Calu3 (cell line): ENCODE results near the gene SP2. TPM values are rescaled to one million over a fixed set of nuclear protein-coding genes. Genes with fewer than 3 reads are reported as not detected.

Experiments used
- BruUV-seq: library from RNA; stranded (reverse); fragments of 400-500 nt; replicated peaks from 2 replicates; lab custom pipeline; 2021; lab: Mats Ljungman, UMichigan
- CTCF ChIA-PET: fragments of 300-600 bp; sonication (Branson Sonifier 250); formaldehyde crosslinking; loops from one replicate; lab custom pipeline; 2022; ENCODE audit warnings: antibody characterized with exemption; lab: Charles Lee
- DNase-seq: peaks from one replicate; pipeline ENCODE4 v3.0.0; 2022
- H3K27ac Mint-ChIP-seq: one replicate; pipeline ENCODE4 v1.8.0; 2022; ENCODE audit warnings: mixed read lengths; ENCODE audit not compliant: unreplicated experiment
- H3K27me3 Mint-ChIP-seq: one replicate; pipeline ENCODE4 v1.8.0; 2022; ENCODE audit warnings: mixed read lengths; ENCODE audit not compliant: unreplicated experiment
- H3K36me3 Mint-ChIP-seq: one replicate; pipeline ENCODE4 v1.8.0; 2022; ENCODE audit warnings: mild to moderate bottlenecking, moderate library complexity, mixed read lengths; ENCODE audit not compliant: insufficient read depth, unreplicated experiment
- H3K4me1 Mint-ChIP-seq: one replicate; pipeline ENCODE4 v1.8.0; 2022; ENCODE audit warnings: mild to moderate bottlenecking, low read depth, mixed read lengths; ENCODE audit not compliant: unreplicated experiment
- H3K4me3 Mint-ChIP-seq: one replicate; pipeline ENCODE4 v1.8.0; 2022; ENCODE audit warnings: mild to moderate bottlenecking, low read depth, moderate library complexity, mixed read lengths; ENCODE audit not compliant: unreplicated experiment
- H3K9me3 Mint-ChIP-seq: one replicate; pipeline ENCODE4 v1.8.0; 2022; ENCODE audit warnings: low read depth, mixed read lengths; ENCODE audit not compliant: unreplicated experiment
- CTCF ChIP-seq: fragments of 200-600 bp; IDR thresholded peaks from one replicate; pipeline ENCODE4 v1.8.0; 2022; ENCODE audit warnings: antibody characterized with exemption; ENCODE audit not compliant: unreplicated experiment
- intact Hi-C: fragments of 100-400 bp; cut with micrococcal nuclease; formaldehyde crosslinking; loops from one replicate; pipeline ENCODE4 v1.10.0; 2022; ENCODE audit not compliant: unreplicated experiment
- total RNA-seq: library from RNA; stranded (reverse); gene quantifications from 2 replicates; pipeline ENCODE4 v1.2.3, GENCODE V29; 2022

SP2 gene
- total RNA-seq, 1 experiment from 2014 or later: 21.5 TPM

GRCh38 chr17:47945529-47946508 lies 49.8 kb downstream of the SP2 start:
- Mint-ChIP-seq H3K4me3 (no peak overlapping the region), H3K27ac (no peak overlapping the region), H3K27me3 (no peaks in the 10 kb centered on the region), H3K36me3 (peaks cover 57% of the 10 kb centered on the region), H3K4me1 (peaks cover 75% of the 10 kb centered on the region), H3K9me3 (peaks cover 3% of the 10 kb centered on the region)
- intact Hi-C loops: loop anchor here (5.0 to 10.0 kb wide), 2 partner anchors 49 to 101 kb away; partner anchors contain the start of genes SCRN2 and SP2
- BruUV-seq: no TSS peak
- DNase-seq: no peak
- TF ChIP-seq CTCF: no peak
- CTCF ChIA-PET: interaction anchor here (0.7 to 4.8 kb wide), 10 partner anchors 10 to 1215 kb away, joined by 3 to 43 read pairs (median 10); partner anchors contain the start of genes CDK5RAP3, LRRC46, MRPL10 and PRR15L

- Mint-ChIP-seq H3K27ac (no peak overlapping the region), H3K9me3 (no peaks in the 10 kb centered on the region), H3K4me3 (no peak overlapping the region), H3K36me3 (peaks cover 57% of the 10 kb centered on the region), H3K4me1 (peaks cover 70% of the 10 kb centered on the region), H3K27me3 (no peaks in the 10 kb centered on the region)
- CTCF ChIA-PET: interaction anchor here (0.6 to 4.8 kb wide), 27 partner anchors 8 to 1214 kb away, joined by 3 to 43 read pairs (median 4); partner anchors contain the start of genes CDK5RAP3, LRRC46, MRPL10 and PRR15L
- no peak for DNase-seq
- intact Hi-C loops: loop anchor here (5.0 to 10.0 kb wide), 2 partner anchors 49 to 102 kb away; partner anchors contain the start of genes SCRN2 and SP2
- no peak for TF ChIP-seq CTCF
- BruUV-seq: no TSS peak
These were observed 50.5 kb downstream of the SP2 start for GRCh38 chr17:47946516-47946915.

- DNase-seq: peak; percentile 95
- no peaks in the 10 kb centered on the region for H3K27me3 Mint-ChIP-seq
- peaks cover 72% of the 10 kb centered on the region for H3K4me1 Mint-ChIP-seq
- intact Hi-C loops: loop anchor here (5.0 to 10.0 kb wide), 2 partner anchors 50 to 102 kb away; partner anchors contain the start of genes SCRN2 and SP2
- no peaks in the 10 kb centered on the region for H3K9me3 Mint-ChIP-seq
- peaks cover 57% of the 10 kb centered on the region for H3K36me3 Mint-ChIP-seq
- peak; percentile 88 for TF ChIP-seq CTCF
- peak overlapping the region; percentile 25 for H3K27ac Mint-ChIP-seq
- CTCF ChIA-PET: interaction anchor here (0.6 to 4.8 kb wide), 28 partner anchors 8 to 1214 kb away, joined by 3 to 43 read pairs (median 4); partner anchors contain the start of genes CDK5RAP3, LRRC46, MRPL10 and PRR15L
- H3K4me3 Mint-ChIP-seq: no peak overlapping the region
- no TSS peak for BruUV-seq
These were observed 50.9 kb downstream of the SP2 start for GRCh38 chr17:47946929-47947397.

GRCh38 chr17:47948706-47949196 lies 52.7 kb downstream of the SP2 start:
- no peaks in the 10 kb centered on the region for H3K27me3 Mint-ChIP-seq
- CTCF ChIA-PET: interaction anchor here (1.4 to 5.0 kb wide), 7 partner anchors 8 to 69 kb away, joined by 3 to 140 read pairs (median 14); partner anchors contain the start of genes CDK5RAP3 and PRR15L
- BruUV-seq: no TSS peak
- H3K4me1 Mint-ChIP-seq: peaks cover 77% of the 10 kb centered on the region
- H3K4me3 Mint-ChIP-seq: peak overlapping the region; percentile 17
- TF ChIP-seq CTCF: no peak
- no peaks in the 10 kb centered on the region for H3K9me3 Mint-ChIP-seq
- intact Hi-C loops: loop anchor here (1.0 to 10.0 kb wide), 4 partner anchors 22 to 104 kb away; partner anchors contain the start of genes SCRN2 and SP2
- peaks cover 63% of the 10 kb centered on the region for H3K36me3 Mint-ChIP-seq
- DNase-seq: peak; percentile 45
- H3K27ac Mint-ChIP-seq: peak overlapping the region; percentile 21
